Right lobe of liver (tissue), 6 donors: Measurements from ENCODE around the gene LIF. TPM values are rescaled to one million over a fixed set of nuclear protein-coding genes. Genes with fewer than 3 reads are reported as not detected.
A peak's percentile ranks its signal among the peaks of the same experiment; 100 is the strongest.

Experiments used
- ATAC-seq, 4 donors: fragments of 200-7000 bp; cut with Tn5 transposase; one replicate each; pipeline ENCODE4 v1.9.1; 2020; ENCODE audit warnings: mild to moderate bottlenecking in 4 of 4, moderate library complexity in 4 of 4
- DNase-seq, 3 donors: peaks; one replicate each; pipeline ENCODE4 v3.0.0-alpha.2; 2020
- H3K27ac ChIP-seq, 3 donors: fragments of 200-600 bp; one replicate each; pipeline ENCODE4 v1.8.0; 2022
- H3K27me3 ChIP-seq, 2 donors: fragments of 200-600 bp; one replicate each; pipeline ENCODE4 v1.8.0; 2022
- H3K36me3 ChIP-seq, 4 donors: fragments of 200-600 bp; sonication (generic) in 1 of 4; one replicate each; pipeline versions ENCODE4 v1.5.1 to v1.8.0; 2017 to 2022; ENCODE audit warnings: control low read depth in 1 of 4
- H3K4me1 ChIP-seq, 4 donors: fragments of 200-600 bp; sonication (generic) in 1 of 4; one replicate each; pipeline versions ENCODE4 v1.5.1 to v1.8.0; 2017 to 2022; ENCODE audit warnings: control low read depth in 1 of 4
- H3K4me3 ChIP-seq, 3 donors: fragments of 200-600 bp; one replicate each; pipeline ENCODE4 v1.8.0; 2022
- H3K9me3 ChIP-seq, 4 donors: fragments of 200-600 bp; sonication (generic) in 1 of 4; one replicate each; pipeline versions ENCODE4 v1.5.1 to v1.8.0; 2017 to 2022; ENCODE audit warnings: control low read depth in 1 of 4
- CTCF ChIP-seq, 4 donors: fragments of 200-600 bp in 3 of 4; fragments of 450-650 bp in 1 of 4; IDR thresholded peaks; one replicate each; pipeline versions ENCODE4 v1.5.1 to v1.8.0; 2016 to 2022; ENCODE audit warnings: antibody characterized with exemption in 4 of 4, mild to moderate bottlenecking in 2 of 4
- POLR2A ChIP-seq: fragments of 450-650 bp; IDR thresholded peaks from one replicate; pipeline ENCODE4 v1.6.1; 2017; ENCODE audit warnings: antibody characterized with exemption, mild to moderate bottlenecking
- WGBS: methylation state at CpG from one replicate; pipeline ENCODE4 v1.1.6; 2018; ENCODE audit warnings: low coverage, low lambda C conversion rate; ENCODE audit not compliant: insufficient coverage; ENCODE audit errors: missing lambda C conversion rate; 5-methylcytosine and 5-hydroxymethylcytosine counted together
- intact Hi-C, 2 donors: fragments of 100-400 bp; cut with DNase I; formaldehyde crosslinking; loops; one replicate each; pipeline versions ENCODE4 v1.11.2 to v1.14.1; 2022
- long read RNA-seq: library from polyadenylated mRNA; unstranded; transcript quantifications from one replicate; pipeline ENCODE4 v2.0.0, GENCODE V29; 2019
- total RNA-seq, 6 experiments: library from RNA; depleted of rRNA in 2 of 6; stranded (reverse); fragments of >200 nt in 2 of 6; fragmentation: NEBNext Ultra II Directional in 3 of 6; extraction: Animal tissue kit (Norgen Biotek cat#: 25700) in 3 of 6; gene quantifications; one replicate each; pipeline versions ENCODE4 v1.1.0 to v1.2.4, GENCODE V29; 2016 to 2023
- donor health status: DM: no; HTN: yes; CAD: no.
- donor health status: DM: no; HTN: no; CAD: no.
- donor health status: DM: no; HTN: no; CAD: no.
- donor health status: DM: no; HTN: yes; CAD: no.
- donor health status: DM: no; HTN: yes; CAD: no.

The LIF gene
- 1 to 10 TPM in 3 of 6 experiments, under 1 TPM in 1, not detected in 2; 0.15 to 2.0 (median 1.6) TPM for total RNA-seq
- long read RNA-seq: 0 reads

- intact Hi-C loops: no loop called here
- Histone ChIP-seq H3K9me3 (no peaks in the 10 kb centered on the region), H3K4me1 (peaks cover 0 to 6% (median 0%) of the 10 kb centered on the region in 4 donors), H3K27ac (peak within 1 kb of the TSS in 1 of 3 donors; percentile 17), H3K4me3 (peak within 1 kb of the TSS; percentile 35 to 47 (median 41)), H3K36me3 (no peaks in the 10 kb centered on the region), H3K27me3 (no peaks in the 10 kb centered on the region)
- TF ChIP-seq POLR2A (no peak), CTCF (IDR thresholded peaks at IDR 0.05) (peak in 2 of 4 donors; percentile 10 to 12)
- DNase-seq: no peak
- 1% methylated on average over 39 of the region's 64 CpGs for WGBS
- peak; percentile 19 to 60 (median 44) for ATAC-seq
These were observed at the start of gene LIF for GRCh38 chr22:30245985-30246813. TSS of gene LIF (minus strand) at chr22:30246759. CDS start at chr22:30246695, 64 bp downstream.

DNA sequence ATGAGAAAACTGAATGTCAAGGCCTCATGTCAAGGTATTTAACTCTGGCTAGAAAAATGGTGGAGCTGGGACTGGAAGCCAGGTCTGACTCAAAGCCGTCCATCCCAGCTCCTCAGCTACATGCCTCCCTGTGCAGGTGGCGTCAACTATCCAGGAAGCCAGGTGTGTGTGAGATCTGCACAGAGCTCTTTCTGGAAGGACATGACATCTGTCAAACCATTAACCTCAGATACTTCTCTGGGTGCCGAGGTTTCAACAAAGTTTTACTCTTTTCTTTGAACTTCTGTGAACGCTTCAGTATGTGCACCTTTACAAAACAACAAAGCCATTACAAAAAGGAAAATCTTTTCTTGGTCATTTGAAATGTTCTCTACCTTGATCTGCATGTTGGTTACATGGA is 49.8 kb upstream of the LIF start:
- Histone ChIP-seq H3K9me3 (no peaks in the 10 kb centered on the region), H3K27ac (no peak overlapping the region), H3K4me3 (no peak overlapping the region), H3K4me1 (peaks cover 0 to 8% (median 3%) of the 10 kb centered on the region in 4 donors), H3K27me3 (no peaks in the 10 kb centered on the region), H3K36me3 (peaks cover 0 to 73% (median 14%) of the 10 kb centered on the region in 4 donors)
- DNase-seq: no peak
- ATAC-seq: no peak
- 95% methylated on average over 4 of the region's 4 CpGs for WGBS
- intact Hi-C loops: no loop called here
- no peak for TF ChIP-seq CTCF (IDR thresholded peaks at IDR 0.05)
- TF ChIP-seq POLR2A: no peak

DNA sequence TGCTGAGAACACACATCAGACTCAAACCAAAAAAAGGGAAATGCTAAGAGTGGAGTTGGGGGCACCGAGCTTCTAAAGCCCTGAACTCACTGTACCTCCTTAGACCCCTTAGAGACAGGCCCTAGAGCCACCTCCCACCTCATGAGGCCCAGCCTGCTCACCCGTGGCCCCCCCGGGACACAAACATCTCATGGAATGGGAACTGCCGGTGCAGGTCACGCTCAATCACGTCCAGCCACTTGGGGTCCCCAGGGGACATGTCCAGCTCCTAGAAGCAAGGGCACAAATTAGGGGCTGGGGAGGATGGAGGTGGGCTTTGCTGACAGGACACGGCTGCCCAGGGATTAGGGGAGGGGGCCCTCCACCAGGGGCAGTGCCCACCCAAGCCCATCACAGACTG is 49.0 kb upstream of the LIF start:
- Histone ChIP-seq H3K4me1 (peaks cover 0 to 15% (median 9%) of the 10 kb centered on the region in 4 donors), H3K9me3 (no peaks in the 10 kb centered on the region), H3K27me3 (no peaks in the 10 kb centered on the region), H3K4me3 (no peak overlapping the region), H3K27ac (no peak overlapping the region), H3K36me3 (peaks cover 0 to 67% (median 14%) of the 10 kb centered on the region in 4 donors)
- TF ChIP-seq POLR2A (no peak), CTCF (IDR thresholded peaks at IDR 0.05) (no peak)
- 0% methylated on average over 1 of the region's 7 CpGs for WGBS
- no peak for DNase-seq
- no peak for ATAC-seq
- intact Hi-C loops: no loop called here

DNA sequence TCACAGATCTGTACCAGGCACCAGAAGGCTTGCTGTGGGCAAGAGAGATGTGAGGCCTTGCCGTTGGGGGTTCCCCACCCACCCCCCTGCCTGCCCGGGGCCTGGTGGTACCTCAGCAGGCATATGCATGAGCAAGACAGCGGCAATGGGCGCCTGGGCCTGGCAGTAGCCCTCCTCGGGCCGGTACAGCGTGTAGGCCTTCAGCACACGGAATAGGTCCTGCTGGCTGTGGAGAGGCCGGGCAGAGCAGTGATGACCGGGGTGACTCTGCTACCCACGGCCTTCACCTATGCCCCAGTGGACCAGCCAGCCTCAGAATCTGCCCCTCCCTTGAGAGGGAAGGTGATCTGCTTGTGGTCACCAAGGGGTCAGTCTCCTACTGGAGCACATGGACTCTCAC is 48.3 kb upstream of the LIF start:
- TF ChIP-seq CTCF (IDR thresholded peaks at IDR 0.05) (no peak), POLR2A (no peak)
- no peak overlapping the region for H3K27ac ChIP-seq
- WGBS: no CpG with 5 or more reads among the region's 11 CpGs
- H3K9me3 ChIP-seq: no peaks in the 10 kb centered on the region
- no peak overlapping the region for H3K4me3 ChIP-seq
- peaks cover 0 to 64% (median 14%) of the 10 kb centered on the region in 4 donors for H3K36me3 ChIP-seq
- DNase-seq (no peak), ATAC-seq (no peak)
- H3K4me1 ChIP-seq: peaks cover 0 to 23% (median 14%) of the 10 kb centered on the region in 4 donors
- no peaks in the 10 kb centered on the region for H3K27me3 ChIP-seq
- intact Hi-C loops: no loop called here
